Measurements from ENCODE around the gene RPL27. TPM values are rescaled to one million over a fixed set of nuclear protein-coding genes. Genes with fewer than 3 reads are reported as not detected.

Gene RPL27
- total RNA-seq, 1 donor = 1,876 TPM

DNA sequence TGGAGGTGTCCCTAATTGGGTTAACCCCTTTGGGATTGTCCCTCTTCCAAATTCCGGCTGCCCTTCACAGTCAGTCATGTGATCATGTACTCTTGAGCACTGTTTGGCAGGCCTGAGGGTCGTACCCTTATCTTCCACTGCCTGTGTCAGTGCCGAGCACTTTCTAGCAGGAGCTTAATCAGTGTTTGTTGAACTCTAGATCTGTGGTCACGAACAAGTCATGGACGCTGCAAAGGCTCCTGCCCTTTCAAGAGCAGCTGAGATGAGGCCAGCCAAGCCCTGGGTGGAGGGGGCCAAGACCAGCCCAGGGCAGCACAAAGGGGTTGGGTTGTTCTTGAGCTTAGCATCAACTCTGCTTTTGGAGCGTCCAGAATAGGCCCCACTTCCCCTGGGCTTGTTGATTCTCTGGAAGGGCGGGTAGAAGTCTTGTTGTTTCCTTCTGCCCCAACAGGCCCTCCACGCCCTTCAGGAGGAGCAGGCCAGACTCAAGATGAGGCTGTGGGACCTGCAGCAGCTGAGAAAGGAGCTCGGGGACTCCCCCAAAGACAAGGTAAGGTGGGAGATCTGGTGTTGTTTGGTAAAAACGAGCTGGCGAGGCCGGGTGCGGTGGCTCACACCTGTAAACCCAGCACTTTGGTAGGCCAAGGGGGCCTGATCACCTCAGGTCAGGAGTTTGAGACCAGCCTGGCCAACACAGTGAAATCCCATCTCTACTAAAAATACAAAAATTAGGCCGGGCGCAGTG is 13.7 kb downstream of the RPL27 start:
- DNase-seq (ENCODE audit: low read depth) = peak; percentile 43
- H3K4me3 ChIP-seq (ENCODE audit: low read depth, low read length) = no peak overlapping the region
- TF ChIP-seq, protein P1, sequence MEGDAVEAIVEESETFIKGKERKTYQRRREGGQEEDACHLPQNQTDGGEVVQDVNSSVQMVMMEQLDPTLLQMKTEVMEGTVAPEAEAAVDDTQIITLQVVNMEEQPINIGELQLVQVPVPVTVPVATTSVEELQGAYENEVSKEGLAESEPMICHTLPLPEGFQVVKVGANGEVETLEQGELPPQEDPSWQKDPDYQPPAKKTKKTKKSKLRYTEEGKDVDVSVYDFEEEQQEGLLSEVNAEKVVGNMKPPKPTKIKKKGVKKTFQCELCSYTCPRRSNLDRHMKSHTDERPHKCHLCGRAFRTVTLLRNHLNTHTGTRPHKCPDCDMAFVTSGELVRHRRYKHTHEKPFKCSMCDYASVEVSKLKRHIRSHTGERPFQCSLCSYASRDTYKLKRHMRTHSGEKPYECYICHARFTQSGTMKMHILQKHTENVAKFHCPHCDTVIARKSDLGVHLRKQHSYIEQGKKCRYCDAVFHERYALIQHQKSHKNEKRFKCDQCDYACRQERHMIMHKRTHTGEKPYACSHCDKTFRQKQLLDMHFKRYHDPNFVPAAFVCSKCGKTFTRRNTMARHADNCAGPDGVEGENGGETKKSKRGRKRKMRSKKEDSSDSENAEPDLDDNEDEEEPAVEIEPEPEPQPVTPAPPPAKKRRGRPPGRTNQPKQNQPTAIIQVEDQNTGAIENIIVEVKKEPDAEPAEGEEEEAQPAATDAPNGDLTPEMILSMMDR (IDR thresholded peaks at IDR 0.05; ENCODE audit: insufficient read depth, low read length) = no peak

DNA sequence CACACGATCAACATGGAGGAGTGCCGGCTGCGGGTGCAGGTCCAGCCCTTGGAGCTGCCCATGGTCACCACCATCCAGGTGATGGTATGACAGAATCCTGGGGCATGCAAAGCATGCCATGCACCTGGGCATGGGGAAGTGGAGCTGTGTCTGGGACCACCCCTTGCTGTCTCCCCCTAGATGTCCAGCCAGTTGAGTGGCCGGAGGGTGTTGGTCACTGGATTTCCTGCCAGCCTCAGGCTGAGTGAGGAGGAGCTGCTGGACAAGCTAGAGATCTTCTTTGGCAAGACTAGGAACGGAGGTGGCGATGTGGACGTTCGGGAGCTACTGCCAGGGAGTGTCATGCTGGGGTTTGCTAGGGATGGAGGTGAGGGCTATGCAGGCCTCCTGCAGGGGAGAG is 15.1 kb downstream of the RPL27 start:
- TF ChIP-seq, protein P1 (IDR thresholded peaks at IDR 0.05; ENCODE audit: insufficient read depth, low read length) = no peak
- no peak overlapping the region for H3K4me3 ChIP-seq (ENCODE audit: low read depth, low read length)
- DNase-seq (ENCODE audit: low read depth) = no peak

DNA sequence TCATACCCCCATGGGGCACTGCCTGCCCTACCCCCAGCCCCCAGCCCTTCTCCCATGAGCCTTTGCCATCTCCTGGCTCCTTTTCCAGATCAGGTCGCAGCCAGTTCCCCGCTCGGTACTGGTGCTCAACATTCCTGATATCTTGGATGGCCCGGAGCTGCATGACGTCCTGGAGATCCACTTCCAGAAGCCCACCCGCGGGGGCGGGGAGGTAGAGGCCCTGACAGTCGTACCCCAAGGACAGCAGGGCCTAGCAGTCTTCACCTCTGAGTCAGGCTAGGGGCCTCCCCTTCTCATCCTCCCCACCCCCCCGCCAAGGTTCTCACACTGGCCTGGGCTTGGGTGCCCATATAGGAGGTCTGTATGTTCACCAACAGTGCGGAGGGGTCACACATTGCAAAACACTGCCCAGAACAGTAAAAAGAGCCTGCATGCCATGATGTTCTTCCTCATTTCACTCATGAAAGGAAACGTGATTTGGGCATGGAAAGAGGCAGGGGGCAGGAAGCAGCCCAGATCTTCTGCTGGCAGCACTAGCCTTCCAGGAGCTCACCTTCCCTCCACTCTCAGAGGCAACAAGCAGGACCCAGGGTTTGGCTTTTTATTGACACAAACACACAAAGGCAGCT is 15.9 kb downstream of the RPL27 start:
- no peak overlapping the region for H3K4me3 ChIP-seq (ENCODE audit: low read depth, low read length)
- TF ChIP-seq, protein P1 (IDR thresholded peaks at IDR 0.05; ENCODE audit: insufficient read depth, low read length) = no peak
- DNase-seq (ENCODE audit: low read depth) = peak; percentile 8

DNA sequence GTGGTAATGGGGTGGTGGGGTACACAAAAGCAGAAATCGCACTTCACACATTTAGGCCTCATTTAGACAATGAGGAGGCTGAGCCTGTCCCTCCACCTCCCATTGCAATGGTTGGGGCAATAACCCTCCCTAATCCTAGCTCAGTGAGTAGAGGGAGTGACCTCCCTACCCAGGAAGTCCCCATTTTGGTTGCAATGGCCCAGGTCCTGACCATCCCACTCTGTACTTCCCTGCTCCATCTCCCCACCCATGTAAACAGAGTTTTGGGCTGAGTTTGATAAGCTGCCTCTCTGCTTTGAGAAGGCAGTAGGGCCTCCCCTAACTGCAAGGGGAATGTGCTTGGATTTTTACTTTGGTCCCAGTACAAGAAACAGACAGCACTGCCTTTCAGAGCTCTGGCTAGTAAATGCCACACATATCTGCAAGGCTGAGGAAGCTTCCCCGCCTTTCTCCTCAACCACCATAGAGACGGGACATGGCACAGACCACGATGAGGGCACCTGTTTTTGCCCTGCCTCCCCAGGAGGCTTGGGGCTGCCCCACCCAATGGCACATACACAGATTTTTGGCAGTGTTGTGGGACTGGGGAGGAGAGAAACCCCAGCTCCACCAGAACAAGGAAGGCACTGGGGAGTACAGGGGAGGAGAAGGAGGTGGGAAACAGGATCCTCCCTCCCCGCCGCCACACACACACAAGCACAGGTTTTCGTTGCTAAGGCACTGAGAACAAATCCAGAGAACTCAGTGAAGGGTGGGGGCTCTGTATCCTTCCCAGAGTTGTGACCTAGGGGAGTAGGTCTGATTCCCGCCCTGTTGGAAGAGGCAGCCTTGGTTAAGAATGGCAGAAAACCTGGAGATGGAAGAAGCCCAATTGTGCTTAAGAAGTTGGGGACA is 16.7 kb downstream of the RPL27 start:
- TF ChIP-seq, protein P1 (IDR thresholded peaks at IDR 0.05; ENCODE audit: insufficient read depth, low read length) = no peak
- peak; percentile 25 for DNase-seq (ENCODE audit: low read depth)
- H3K4me3 ChIP-seq (ENCODE audit: low read depth, low read length) = no peak overlapping the region

DNA sequence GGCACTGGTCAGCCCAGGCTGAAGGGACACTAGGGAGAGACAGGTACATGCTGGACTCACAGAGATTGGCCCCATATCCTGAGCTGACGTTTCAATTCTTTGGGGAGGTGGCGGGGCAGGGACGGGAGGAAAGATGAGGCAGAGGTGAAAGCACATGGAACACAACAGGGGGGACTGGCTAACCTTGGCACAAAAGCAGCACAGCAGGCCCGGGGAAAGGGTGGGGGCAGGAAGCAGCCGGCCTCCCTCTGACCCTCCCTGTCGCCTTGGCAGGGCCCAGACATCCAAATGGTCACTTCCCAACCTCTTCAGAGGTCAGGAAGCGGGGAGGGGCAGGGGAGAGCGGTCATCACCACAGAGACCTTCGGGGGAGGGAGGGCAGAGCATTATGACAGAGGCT is 17.4 kb downstream of the RPL27 start:
- DNase-seq (ENCODE audit: low read depth) = peak; percentile 30
- TF ChIP-seq, protein P1 (IDR thresholded peaks at IDR 0.05; ENCODE audit: insufficient read depth, low read length) = no peak
- no peak overlapping the region for H3K4me3 ChIP-seq (ENCODE audit: low read depth, low read length)

DNA sequence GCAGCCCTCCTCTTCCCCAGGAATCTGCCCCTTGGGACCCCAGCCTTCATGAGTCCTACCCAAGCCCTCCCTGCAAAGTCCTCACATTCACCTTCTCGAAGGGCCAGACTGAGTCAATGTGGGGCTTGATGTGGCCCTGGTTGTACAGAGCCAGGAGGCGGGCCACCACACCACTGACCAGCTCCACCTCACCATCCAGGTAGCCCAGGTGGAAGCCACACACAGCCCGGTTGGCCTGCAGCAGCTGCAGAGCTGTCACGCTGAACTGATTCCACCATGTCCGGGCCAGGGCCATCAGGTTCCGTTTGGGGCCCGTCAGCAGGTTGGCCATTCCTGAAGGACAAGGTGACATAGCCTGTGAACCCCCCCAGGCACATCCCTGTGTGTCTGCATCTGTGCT is 18.0 kb downstream of the RPL27 start:
- H3K4me3 ChIP-seq (ENCODE audit: low read depth, low read length) = no peak overlapping the region
- TF ChIP-seq, protein P1 (IDR thresholded peaks at IDR 0.05; ENCODE audit: insufficient read depth, low read length) = no peak
- DNase-seq (ENCODE audit: low read depth) = no peak
